H1 (cell line): ENCODE results near the gene RRP12. TPM values are rescaled to one million over a fixed set of nuclear protein-coding genes. Genes with fewer than 3 reads are reported as not detected.

ENCODE experiments used
- GTF2F1 ChIP-seq: IDR thresholded peaks from 2 replicates; pipeline ENCODE4 v1.6.1; 2012; ENCODE audit warnings: low read depth, low read length, improper control_type of control experiment, borderline replicate concordance
- KDM5A ChIP-seq: fragments of 200-600 bp; IDR thresholded peaks from 2 replicates; pipeline ENCODE4 v1.7.1; 2012; ENCODE audit warnings: mild to moderate bottlenecking, low read length, inconsistent platforms, mixed read lengths
- NRF1 ChIP-seq: IDR thresholded peaks from 2 replicates; pipeline ENCODE4 v1.6.1; 2011; ENCODE audit warnings: mild to moderate bottlenecking, low read depth, low read length, improper control_type of control experiment
- RNF2 ChIP-seq: fragments of 200-900, 300-1000 bp; sonication (generic); IDR thresholded peaks from 2 replicates; pipeline ENCODE4 v1.7.1; 2016; ENCODE audit warnings: borderline replicate concordance, low read depth, mild to moderate bottlenecking, antibody characterized with exemption, low read length; ENCODE audit not compliant: poor library complexity, severe bottlenecking; ENCODE audit errors: missing control alignments
- SP1 ChIP-seq: IDR thresholded peaks from 2 replicates; pipeline ENCODE4 v1.6.1; 2011; ENCODE audit warnings: low read depth, low read length
- polyA plus RNA-seq, 7 experiments: library from polyadenylated mRNA; depleted of rRNA in 3 of 7; stranded (reverse) in 5 of 7; unstranded in 2 of 7; fragments of >200 nt in 5 of 7; fragments of 200-250 nt in 2 of 7; gene quantifications; 1 replicate in 5 of 7; 2 replicates in 1 of 7; 4 replicates in 1 of 7; pipeline versions ENCODE4 v1.2.1 to v1.2.3, GENCODE V29; 2011 to 2013; ENCODE audit warnings: missing spikeins in 2 of 7, mixed read lengths in 2 of 7
- total RNA-seq: library from RNA; stranded (reverse); fragmentation: NEBNext Ultra II Directional; extraction: Animal tissue kit (Norgen Biotek cat#: 25700); gene quantifications from 2 replicates; pipeline ENCODE4 v1.2.1, GENCODE V29; 2021
- TF ChIP-seq, protein P1 (sequence below): fragments of 300-600 bp; sonication (generic); IDR thresholded peaks from 2 replicates; pipeline ENCODE4 v1.7.1; 2012; ENCODE audit warnings: low read length, moderate library complexity, mild to moderate bottlenecking, inconsistent platforms; ENCODE audit not compliant: insufficient replicate concordance
- TF ChIP-seq, protein P2 (sequence below), 3 experiments: IDR thresholded peaks; 1 replicate in 2 of 3; 2 replicates in 1 of 3; pipeline versions ENCODE4 v1.5.1 to v1.6.1; 2011; ENCODE audit warnings: low read length in 3 of 3, mild to moderate bottlenecking in 3 of 3, inconsistent platforms in 2 of 3, low read depth in 1 of 3, moderate library complexity in 1 of 3; ENCODE audit not compliant: insufficient read depth in 1 of 3; ENCODE audit errors: control extremely low read depth in 1 of 3

RRP12 gene
- total and polyA plus RNA-seq, 2 of the 8 experiments (the other 6 are each of a cell fraction or from before 2014, with no cell fraction given): 21.0 to 65.8 TPM

DNA sequence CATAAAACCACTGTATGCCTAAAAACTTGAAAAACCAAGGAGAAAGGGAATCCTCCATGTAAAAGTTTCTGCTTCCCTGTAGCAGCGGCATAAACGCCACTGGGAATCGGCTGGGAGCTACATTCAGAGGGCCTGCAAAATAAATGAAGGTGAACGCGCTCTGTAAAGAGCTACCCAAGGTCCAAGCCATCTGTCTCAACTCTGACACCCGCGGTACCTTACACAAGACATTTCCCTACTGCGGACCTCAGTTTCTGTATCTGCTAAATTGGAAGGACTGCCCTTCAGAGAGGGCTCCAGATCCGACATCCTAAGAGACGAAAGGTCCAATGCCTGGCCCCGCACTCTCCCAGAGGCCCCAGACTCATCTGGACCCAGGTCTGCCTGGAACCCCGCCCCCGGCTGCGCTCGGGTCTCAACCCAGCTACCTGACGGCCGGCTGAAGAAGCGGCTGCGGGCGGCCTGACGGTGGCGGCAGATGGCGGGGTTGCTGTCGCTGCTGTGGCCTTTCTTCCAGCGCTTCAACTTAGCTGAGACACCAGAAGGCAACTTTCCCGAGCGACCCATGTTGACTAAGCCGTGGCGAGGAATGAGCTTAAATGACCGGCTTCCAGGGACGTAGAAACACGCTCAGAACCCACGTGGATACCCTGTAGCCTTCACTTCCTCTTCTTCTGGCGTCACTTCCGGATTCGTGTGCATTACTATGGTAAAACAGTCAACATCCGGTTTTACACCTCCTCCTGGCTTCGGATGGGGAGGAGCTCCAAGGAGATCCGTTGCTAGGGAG is at the start of gene RRP12 (continued):
- TF ChIP-seq GTF2F1 (no peak), NRF1 (no peak), SP1 (no peak), KDM5A (no peak), RNF2 (no peak)
- TF ChIP-seq, protein P1, sequence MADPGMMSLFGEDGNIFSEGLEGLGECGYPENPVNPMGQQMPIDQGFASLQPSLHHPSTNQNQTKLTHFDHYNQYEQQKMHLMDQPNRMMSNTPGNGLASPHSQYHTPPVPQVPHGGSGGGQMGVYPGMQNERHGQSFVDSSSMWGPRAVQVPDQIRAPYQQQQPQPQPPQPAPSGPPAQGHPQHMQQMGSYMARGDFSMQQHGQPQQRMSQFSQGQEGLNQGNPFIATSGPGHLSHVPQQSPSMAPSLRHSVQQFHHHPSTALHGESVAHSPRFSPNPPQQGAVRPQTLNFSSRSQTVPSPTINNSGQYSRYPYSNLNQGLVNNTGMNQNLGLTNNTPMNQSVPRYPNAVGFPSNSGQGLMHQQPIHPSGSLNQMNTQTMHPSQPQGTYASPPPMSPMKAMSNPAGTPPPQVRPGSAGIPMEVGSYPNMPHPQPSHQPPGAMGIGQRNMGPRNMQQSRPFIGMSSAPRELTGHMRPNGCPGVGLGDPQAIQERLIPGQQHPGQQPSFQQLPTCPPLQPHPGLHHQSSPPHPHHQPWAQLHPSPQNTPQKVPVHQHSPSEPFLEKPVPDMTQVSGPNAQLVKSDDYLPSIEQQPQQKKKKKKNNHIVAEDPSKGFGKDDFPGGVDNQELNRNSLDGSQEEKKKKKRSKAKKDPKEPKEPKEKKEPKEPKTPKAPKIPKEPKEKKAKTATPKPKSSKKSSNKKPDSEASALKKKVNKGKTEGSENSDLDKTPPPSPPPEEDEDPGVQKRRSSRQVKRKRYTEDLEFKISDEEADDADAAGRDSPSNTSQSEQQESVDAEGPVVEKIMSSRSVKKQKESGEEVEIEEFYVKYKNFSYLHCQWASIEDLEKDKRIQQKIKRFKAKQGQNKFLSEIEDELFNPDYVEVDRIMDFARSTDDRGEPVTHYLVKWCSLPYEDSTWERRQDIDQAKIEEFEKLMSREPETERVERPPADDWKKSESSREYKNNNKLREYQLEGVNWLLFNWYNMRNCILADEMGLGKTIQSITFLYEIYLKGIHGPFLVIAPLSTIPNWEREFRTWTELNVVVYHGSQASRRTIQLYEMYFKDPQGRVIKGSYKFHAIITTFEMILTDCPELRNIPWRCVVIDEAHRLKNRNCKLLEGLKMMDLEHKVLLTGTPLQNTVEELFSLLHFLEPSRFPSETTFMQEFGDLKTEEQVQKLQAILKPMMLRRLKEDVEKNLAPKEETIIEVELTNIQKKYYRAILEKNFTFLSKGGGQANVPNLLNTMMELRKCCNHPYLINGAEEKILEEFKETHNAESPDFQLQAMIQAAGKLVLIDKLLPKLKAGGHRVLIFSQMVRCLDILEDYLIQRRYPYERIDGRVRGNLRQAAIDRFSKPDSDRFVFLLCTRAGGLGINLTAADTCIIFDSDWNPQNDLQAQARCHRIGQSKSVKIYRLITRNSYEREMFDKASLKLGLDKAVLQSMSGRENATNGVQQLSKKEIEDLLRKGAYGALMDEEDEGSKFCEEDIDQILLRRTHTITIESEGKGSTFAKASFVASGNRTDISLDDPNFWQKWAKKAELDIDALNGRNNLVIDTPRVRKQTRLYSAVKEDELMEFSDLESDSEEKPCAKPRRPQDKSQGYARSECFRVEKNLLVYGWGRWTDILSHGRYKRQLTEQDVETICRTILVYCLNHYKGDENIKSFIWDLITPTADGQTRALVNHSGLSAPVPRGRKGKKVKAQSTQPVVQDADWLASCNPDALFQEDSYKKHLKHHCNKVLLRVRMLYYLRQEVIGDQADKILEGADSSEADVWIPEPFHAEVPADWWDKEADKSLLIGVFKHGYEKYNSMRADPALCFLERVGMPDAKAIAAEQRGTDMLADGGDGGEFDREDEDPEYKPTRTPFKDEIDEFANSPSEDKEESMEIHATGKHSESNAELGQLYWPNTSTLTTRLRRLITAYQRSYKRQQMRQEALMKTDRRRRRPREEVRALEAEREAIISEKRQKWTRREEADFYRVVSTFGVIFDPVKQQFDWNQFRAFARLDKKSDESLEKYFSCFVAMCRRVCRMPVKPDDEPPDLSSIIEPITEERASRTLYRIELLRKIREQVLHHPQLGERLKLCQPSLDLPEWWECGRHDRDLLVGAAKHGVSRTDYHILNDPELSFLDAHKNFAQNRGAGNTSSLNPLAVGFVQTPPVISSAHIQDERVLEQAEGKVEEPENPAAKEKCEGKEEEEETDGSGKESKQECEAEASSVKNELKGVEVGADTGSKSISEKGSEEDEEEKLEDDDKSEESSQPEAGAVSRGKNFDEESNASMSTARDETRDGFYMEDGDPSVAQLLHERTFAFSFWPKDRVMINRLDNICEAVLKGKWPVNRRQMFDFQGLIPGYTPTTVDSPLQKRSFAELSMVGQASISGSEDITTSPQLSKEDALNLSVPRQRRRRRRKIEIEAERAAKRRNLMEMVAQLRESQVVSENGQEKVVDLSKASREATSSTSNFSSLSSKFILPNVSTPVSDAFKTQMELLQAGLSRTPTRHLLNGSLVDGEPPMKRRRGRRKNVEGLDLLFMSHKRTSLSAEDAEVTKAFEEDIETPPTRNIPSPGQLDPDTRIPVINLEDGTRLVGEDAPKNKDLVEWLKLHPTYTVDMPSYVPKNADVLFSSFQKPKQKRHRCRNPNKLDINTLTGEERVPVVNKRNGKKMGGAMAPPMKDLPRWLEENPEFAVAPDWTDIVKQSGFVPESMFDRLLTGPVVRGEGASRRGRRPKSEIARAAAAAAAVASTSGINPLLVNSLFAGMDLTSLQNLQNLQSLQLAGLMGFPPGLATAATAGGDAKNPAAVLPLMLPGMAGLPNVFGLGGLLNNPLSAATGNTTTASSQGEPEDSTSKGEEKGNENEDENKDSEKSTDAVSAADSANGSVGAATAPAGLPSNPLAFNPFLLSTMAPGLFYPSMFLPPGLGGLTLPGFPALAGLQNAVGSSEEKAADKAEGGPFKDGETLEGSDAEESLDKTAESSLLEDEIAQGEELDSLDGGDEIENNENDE: no peak
- TF ChIP-seq, protein P2, sequence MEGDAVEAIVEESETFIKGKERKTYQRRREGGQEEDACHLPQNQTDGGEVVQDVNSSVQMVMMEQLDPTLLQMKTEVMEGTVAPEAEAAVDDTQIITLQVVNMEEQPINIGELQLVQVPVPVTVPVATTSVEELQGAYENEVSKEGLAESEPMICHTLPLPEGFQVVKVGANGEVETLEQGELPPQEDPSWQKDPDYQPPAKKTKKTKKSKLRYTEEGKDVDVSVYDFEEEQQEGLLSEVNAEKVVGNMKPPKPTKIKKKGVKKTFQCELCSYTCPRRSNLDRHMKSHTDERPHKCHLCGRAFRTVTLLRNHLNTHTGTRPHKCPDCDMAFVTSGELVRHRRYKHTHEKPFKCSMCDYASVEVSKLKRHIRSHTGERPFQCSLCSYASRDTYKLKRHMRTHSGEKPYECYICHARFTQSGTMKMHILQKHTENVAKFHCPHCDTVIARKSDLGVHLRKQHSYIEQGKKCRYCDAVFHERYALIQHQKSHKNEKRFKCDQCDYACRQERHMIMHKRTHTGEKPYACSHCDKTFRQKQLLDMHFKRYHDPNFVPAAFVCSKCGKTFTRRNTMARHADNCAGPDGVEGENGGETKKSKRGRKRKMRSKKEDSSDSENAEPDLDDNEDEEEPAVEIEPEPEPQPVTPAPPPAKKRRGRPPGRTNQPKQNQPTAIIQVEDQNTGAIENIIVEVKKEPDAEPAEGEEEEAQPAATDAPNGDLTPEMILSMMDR (IDR thresholded peaks at IDR 0.05; ENCODE audit: control extremely low read depth in 1 of 3, insufficient read depth in 1 of 3, low read depth in 1 of 3, low read length in 3 of 3): peak in 1 of 3 experiments; percentile 7; a peak in 1 of 4 replicates
